Measurements from ENCODE around the gene PARD3B.

PARD3B gene

GRCh38 chr2:205014201-205014600 is 468.9 kb downstream of the PARD3B start:
- no peak for TF ChIP-seq CTCF (IDR thresholded peaks at IDR 0.05; ENCODE audit: control insufficient read depth, extremely low read depth, insufficient read depth)
- H3K4me3 ChIP-seq (ENCODE audit: low read depth, low read length) = no peak overlapping the region
- no peak for DNase-seq (ENCODE audit: low read depth)

- no peak for TF ChIP-seq CTCF (IDR thresholded peaks at IDR 0.05; ENCODE audit: control insufficient read depth, extremely low read depth, insufficient read depth)
- H3K4me3 ChIP-seq (ENCODE audit: low read depth, low read length) = no peak overlapping the region
- DNase-seq (ENCODE audit: low read depth) = no peak
Observed at GRCh38 chr2:205017381-205017780, 472.1 kb downstream of the PARD3B start.

- no peak for TF ChIP-seq CTCF (IDR thresholded peaks at IDR 0.05; ENCODE audit: control insufficient read depth, extremely low read depth, insufficient read depth)
- no peak overlapping the region for H3K4me3 ChIP-seq (ENCODE audit: low read depth, low read length)
- no peak for DNase-seq (ENCODE audit: low read depth)
Observed at GRCh38 chr2:205017912-205018311, 472.6 kb downstream of the PARD3B start.

GRCh38 chr2:205020673-205021072 is 475.4 kb downstream of the PARD3B start:
- H3K4me3 ChIP-seq (ENCODE audit: low read depth, low read length) = no peak overlapping the region
- TF ChIP-seq CTCF (IDR thresholded peaks at IDR 0.05; ENCODE audit: control insufficient read depth, extremely low read depth, insufficient read depth) = no peak
- DNase-seq (ENCODE audit: low read depth) = no peak

GRCh38 chr2:205022841-205023240 is 477.6 kb downstream of the PARD3B start:
- no peak for DNase-seq (ENCODE audit: low read depth)
- TF ChIP-seq CTCF (IDR thresholded peaks at IDR 0.05; ENCODE audit: control insufficient read depth, extremely low read depth, insufficient read depth) = no peak
- no peak overlapping the region for H3K4me3 ChIP-seq (ENCODE audit: low read depth, low read length)

- TF ChIP-seq CTCF (IDR thresholded peaks at IDR 0.05; ENCODE audit: control insufficient read depth, extremely low read depth, insufficient read depth) = no peak
Observed at GRCh38 chr2:205024822-205025518, 479.7 kb downstream of the PARD3B start.

More at GRCh38 chr2:205024822-205025518, 479.7 kb downstream of the PARD3B start:
- no peak overlapping the region for H3K4me3 ChIP-seq (ENCODE audit: low read depth, low read length)
- no peak for DNase-seq (ENCODE audit: low read depth)
